RPMI7951 (cell line): ENCODE results near the gene PCSK4. TPM values are rescaled to one million over a fixed set of nuclear protein-coding genes. Genes with fewer than 3 reads are reported as not detected.

ENCODE experiments used
- DNase-seq: peaks from one replicate; pipeline ENCODE4 v3.0.0-alpha.2; 2012; ENCODE audit warnings: low read depth
- total RNA-seq: library from RNA; depleted of rRNA; stranded (reverse); fragments of >200 nt; shearing (Covaris generic); gene quantifications from 2 replicates; pipeline ENCODE4 v1.2.3, GENCODE V29; 2014

The PCSK4 gene
- total RNA-seq, 1 experiment from 2014 or later: 5.5 TPM

DNA sequence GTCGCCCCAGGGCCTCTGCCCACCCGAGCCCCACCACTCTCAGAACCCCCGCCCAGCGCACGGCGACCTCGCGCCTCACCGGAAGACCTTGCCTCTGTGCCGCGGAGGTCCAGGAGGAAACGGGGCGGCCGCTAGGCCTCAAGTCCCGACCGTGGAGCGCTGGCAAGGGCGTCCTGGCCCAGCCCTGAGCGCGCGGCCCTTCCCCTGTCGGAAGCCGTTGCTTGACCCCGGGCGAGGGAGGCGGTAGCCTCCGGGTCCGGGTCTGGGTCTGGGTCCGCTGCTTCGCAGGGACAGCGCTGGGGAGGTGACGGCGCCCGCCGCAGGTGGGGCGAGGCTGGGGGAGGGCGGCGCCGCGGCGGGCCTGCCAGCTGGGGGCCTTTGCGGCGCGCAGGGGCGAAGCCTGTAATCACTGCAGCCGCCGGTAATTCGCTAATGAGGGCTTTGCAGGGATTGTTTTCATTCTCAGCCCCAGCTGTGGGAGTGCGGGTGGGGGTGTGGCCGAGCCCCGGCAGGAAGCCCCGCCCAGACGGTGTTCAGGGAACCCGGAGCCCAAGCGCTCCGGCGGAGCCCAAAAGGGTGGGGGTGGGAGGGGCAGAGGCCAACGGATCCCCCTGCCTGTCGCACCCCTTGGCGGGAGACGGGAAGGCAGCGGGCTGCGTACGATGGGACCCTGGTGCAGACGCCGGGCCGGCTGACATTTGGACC is 19.7 kb downstream of the PCSK4 start:
- peak; percentile 60 for DNase-seq

DNA sequence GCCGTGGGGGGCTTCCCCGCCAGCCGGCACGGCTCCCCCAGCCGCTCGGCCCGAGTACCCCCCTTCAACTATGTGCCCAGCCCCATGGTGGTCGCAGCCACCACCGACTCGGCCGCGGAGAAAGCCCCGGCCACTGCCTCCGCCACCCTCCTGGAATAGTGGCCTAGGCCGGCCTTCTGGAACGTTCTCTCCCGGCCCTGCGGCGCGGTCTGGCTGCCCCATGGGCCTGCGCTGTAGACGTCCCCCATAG is 20.2 kb downstream of the PCSK4 start:
- DNase-seq: no peak

DNA sequence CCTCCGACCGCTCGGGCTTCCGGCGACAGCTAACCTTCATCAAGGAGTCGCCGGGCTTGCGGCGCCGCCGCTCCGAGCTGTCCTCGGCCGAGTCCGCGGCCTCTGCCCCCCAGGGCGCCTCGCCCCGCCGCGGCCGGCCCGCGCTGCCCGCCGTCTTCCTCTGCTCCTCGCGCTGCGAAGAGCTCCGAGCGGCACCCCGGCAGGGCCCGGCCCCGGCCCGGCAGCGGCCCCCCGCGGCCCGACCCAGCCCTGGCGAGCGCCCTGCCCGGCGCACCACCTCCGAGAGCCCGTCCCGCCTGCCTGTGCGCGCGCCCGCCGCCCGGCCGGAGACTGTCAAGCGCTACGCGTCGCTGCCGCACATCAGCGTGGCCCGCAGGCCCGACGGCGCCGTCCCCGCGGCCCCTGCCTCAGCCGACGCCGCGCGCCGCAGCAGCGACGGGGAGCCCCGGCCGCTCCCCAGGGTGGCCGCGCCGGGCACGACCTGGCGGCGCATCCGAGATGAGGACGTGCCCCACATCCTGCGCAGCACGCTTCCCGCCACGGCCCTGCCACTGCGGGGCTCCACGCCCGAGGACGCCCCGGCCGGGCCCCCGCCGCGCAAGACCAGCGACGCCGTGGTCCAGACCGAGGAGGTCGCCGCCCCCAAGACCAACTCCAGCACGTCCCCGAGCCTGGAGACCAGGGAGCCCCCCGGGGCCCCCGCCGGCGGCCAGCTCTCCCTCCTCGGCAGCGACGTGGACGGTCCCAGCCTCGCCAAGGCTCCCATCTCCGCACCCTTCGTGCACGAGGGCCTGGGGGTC is 20.7 kb downstream of the PCSK4 start:
- DNase-seq: no peak

DNA sequence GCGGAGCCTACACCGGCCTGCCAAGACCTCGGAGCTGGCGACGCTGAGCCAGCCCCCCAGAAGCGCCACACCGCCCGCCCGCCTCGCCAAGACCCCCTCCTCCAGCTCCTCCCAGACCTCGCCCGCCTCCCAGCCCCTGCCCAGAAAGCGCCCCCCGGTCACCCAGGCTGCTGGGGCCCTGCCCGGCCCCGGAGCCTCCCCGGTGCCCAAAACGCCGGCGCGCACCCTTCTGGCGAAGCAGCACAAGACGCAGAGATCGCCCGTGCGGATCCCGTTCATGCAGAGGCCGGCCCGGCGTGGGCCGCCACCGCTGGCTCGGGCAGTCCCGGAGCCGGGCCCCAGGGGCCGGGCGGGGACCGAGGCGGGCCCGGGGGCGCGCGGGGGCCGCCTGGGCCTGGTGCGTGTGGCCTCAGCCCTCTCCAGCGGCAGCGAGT is 21.3 kb downstream of the PCSK4 start:
- no peak for DNase-seq

DNA sequence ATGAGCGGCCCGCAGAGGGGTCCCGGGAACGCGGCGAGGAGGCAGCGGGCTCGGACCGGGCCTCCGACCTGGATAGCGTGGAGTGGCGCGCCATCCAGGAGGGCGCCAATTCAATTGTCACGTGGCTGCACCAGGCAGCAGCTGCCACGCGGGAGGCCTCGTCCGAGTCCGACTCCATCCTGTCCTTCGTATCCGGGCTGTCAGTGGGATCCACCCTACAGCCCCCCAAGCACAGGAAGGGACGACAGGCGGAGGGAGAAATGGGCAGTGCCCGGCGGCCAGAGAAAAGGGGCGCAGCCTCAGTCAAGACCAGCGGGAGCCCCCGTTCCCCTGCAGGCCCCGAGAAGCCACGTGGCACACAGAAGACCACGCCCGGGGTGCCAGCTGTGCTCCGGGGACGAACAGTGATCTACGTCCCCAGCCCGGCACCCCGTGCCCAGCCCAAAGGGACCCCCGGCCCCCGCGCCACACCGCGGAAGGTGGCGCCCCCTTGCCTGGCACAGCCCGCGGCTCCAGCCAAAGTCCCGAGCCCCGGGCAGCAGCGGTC is 21.8 kb downstream of the PCSK4 start:
- no peak for DNase-seq

DNA sequence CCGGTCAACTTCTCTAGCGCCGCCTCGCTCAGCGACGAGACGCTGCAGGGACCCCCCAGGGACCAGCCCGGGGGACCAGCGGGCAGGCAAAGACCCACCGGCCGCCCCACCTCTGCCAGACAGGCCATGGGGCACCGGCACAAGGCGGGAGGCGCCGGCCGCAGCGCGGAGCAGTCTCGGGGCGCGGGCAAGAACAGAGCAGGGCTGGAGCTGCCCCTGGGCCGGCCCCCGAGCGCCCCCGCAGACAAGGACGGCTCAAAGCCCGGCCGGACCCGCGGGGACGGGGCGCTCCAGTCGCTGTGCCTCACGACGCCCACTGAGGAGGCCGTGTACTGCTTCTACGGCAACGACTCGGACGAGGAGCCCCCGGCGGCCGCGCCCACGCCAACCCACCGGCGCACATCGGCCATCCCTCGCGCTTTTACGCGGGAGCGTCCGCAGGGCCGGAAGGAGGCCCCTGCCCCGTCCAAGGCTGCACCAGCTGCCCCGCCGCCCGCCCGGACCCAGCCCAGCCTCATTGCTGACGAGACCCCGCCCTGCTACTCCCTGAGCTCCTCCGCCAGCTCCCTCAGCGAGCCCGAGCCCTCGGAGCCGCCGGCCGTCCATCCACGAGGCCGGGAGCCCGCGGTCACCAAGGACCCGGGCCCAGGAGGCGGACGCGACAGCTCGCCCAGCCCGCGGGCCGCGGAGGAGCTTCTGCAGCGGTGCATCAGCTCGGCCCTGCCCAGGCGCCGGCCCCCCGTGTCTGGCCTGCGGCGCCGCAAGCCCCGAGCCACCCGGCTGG is 22.5 kb downstream of the PCSK4 start:
- no peak for DNase-seq

DNA sequence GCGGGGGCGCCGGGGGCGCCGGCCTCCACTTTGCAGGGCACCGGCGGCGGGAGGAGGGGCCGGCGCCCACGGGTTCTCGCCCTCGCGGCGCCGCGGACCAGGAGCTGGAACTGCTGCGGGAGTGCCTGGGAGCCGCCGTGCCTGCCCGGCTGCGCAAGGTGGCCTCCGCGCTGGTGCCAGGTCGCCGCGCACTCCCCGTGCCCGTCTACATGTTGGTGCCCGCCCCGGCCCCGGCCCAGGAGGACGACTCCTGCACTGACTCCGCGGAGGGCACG is 23.0 kb downstream of the PCSK4 start:
- DNase-seq: no peak

DNA sequence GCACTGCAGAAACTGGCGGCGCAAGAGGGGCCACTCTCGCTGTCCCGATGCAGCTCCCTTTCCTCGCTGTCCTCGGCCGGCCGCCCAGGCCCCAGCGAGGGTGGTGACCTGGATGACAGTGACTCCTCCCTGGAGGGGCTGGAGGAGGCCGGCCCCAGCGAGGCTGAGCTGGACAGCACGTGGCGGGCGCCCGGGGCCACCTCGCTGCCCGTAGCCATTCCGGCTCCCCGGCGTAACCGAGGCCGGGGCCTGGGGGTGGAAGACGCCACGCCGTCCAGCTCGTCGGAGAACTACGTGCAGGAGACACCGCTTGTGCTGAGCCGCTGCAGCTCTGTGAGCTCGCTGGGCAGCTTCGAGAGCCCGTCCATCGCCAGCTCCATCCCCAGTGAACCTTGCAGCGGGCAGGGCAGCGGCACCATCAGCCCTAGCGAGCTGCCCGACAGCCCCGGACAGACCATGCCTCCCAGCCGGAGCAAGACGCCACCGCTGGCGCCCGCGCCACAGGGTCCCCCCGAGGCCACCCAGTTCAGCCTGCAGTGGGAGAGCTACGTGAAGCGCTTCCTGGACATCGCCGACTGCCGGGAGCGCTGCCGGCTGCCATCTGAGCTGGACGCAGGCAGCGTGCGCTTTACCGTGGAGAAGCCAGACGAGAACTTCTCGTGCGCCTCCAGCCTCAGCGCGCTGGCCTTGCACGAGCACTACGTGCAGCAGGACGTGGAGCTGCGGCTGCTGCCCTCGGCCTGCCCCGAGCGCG is 23.5 kb downstream of the PCSK4 start:
- no peak for DNase-seq

DNA sequence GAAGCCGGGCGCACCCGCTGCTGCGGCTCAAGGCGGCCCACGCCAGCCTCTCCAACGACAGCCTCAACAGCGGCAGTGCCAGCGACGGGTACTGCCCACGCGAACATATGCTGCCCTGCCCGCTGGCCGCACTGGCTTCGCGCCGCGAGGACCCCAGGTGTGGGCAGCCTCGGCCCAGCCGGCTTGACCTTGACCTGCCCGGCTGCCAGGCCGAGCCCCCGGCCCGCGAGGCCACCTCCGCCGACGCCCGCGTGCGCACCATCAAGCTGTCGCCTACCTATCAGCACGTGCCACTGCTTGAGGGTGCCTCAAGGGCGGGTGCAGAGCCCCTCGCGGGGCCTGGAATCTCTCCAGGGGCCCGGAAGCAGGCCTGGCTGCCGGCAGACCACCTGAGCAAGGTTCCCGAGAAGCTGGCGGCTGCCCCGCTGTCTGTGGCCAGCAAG is 24.1 kb downstream of the PCSK4 start:
- no peak for DNase-seq

DNA sequence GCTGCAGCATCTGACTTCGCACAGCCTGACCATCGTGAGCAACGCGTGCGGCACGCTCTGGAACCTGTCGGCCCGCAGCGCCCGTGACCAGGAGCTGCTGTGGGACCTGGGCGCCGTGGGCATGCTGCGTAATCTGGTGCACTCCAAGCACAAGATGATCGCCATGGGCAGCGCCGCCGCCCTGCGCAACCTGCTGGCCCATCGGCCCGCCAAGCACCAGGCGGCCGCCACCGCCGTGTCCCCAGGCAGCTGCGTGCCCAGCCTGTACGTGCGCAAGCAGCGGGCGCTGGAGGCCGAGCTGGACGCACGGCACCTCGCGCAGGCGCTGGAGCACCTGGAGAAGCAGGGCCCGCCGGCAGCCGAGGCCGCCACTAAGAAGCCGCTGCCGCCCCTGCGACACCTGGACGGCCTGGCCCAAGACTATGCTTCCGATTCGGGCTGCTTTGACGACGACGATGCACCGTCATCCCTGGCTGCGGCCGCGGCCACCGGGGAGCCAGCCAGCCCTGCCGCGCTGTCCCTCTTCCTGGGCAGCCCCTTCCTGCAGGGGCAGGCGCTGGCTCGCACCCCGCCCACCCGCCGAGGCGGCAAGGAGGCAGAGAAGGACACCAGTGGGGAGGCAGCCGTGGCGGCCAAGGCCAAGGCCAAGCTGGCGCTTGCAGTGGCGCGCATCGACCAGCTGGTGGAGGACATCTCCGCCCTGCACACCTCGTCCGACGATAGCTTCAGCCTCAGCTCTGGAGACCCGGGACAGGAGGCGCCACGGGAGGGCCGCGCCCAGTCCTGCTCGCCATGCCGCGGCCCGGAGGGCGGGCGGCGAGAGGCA is 24.7 kb downstream of the PCSK4 start:
- no peak for DNase-seq

DNA sequence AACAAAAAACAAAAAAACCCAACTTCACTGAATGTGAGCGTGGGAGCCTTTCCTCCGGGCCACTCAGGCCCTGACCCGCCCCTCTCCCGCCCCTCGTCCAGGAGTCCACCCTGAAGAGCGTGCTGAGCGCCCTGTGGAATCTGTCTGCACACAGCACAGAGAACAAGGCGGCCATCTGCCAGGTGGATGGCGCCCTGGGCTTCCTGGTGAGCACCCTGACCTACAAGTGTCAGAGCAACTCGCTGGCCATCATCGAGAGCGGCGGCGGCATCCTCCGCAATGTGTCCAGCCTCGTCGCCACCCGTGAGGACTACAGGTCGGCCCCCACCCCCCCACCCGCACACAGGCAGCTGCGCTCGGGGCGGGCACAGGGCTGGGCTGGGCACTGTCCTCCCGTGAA is 28.3 kb downstream of the PCSK4 start:
- no peak for DNase-seq

DNA sequence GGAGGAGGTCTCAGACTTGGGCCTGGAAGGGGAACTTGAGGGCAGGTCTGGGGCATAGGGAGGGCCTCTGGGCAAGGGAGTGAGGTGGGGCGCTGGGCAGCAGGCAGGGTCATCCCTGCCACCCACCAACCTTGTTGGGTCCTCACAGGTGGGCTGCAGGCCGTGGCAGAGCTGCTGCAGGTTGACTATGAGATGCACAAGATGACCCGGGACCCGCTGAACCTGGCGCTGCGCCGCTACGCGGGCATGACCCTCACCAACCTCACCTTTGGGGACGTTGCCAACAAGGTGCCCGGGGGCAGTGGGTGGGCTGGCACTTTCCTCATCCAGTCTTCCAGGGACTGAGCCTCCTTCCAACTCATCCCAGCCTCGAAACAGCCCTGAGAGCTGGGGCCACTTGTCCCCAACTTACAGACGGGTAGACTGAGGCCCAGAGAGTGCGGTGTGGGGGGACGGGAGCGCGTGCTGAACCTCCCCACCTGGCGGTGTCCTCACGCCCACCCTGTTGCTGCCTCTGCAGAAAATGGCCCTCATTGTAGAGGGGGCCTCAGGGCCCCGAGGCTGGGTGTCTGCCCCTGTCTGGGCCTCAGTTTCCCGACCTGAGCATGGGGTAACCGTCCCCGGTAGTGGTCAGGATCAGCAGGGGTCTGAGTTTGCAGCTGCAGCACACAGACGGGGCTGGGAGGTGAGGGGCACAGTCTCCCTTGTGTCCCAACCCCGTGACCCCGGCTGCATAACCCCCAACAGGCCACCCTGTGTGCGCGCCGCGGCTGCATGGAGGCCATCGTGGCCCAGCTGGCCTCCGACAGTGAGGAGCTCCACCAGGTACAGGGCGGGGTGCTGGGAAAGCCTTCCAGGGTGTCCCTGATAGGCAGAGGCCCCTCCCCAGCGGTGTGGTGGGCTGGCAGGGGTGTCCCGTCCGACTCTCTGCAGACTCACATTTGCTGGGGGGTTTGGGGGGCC is 29.8 kb downstream of the PCSK4 start:
- DNase-seq: no peak

DNA sequence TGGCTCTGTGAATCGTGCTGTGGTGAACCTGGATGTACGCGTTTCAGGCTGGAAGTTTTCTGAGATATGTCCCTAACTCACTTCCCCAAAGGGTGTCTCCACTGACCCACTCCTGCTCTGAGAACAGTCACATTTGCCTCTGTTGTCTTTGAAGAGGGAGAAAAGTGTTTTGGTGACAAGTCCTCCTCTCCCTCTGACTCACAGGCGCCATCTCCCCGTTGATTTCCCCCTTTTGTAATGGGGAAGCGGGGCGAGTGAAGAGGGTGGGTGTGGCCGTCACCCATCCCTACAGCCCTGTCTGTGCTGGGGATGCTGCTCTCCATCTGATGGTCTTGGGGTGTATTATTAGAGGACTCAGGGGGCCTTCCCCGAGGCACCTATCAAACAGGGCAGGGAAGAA is 30.7 kb downstream of the PCSK4 start:
- DNase-seq: no peak

DNA sequence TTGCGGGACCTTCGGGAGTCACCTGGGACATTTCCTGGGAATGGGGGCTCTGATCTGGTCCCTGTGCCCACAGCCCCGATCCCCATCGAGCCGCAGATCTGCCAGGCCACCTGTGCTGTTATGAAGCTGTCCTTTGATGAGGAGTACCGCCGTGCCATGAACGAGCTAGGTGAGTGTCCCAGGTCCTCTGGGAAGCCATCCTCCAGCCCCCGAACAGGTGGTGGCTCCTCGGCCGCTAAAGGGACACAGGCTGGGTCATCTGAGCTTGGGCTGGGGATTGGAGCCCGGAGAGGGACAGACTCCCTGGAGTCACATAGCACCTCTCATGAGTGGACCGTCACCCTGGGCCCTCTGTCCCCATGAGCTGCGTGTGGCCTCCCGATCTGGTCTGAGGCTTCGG is 32.3 kb downstream of the PCSK4 start:
- no peak for DNase-seq

DNA sequence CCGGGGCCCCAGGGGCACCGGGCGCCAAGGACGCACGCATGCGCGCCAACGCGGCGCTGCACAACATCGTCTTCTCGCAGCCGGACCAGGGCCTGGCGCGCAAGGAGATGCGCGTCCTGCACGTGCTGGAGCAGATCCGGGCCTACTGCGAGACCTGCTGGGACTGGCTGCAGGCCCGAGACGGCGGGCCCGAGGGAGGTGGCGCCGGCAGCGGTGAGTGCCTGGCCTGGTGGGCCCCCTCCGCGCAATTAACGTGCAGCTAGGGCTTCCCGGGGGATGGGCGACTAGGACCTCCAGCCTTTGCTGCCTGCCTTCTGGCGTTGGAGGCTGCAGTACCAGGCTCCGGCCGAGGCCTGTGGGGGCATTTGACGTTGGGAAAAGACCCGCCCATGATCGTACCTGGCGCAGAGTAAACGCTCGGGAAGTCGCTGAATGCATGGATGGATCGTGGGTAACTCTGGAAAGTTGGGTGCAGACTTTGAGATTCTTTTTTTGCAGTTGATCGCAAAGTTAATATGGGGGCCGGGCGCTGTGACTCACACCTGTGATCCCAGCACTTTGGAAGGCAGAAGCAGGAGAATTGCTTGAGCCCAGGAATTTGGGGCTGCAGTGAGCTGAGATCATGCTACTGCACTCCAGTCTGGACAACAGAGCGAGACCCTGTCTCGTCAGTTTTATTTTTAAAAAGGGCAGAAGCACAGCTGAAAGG is 33.0 kb downstream of the PCSK4 start:
- DNase-seq: no peak

DNA sequence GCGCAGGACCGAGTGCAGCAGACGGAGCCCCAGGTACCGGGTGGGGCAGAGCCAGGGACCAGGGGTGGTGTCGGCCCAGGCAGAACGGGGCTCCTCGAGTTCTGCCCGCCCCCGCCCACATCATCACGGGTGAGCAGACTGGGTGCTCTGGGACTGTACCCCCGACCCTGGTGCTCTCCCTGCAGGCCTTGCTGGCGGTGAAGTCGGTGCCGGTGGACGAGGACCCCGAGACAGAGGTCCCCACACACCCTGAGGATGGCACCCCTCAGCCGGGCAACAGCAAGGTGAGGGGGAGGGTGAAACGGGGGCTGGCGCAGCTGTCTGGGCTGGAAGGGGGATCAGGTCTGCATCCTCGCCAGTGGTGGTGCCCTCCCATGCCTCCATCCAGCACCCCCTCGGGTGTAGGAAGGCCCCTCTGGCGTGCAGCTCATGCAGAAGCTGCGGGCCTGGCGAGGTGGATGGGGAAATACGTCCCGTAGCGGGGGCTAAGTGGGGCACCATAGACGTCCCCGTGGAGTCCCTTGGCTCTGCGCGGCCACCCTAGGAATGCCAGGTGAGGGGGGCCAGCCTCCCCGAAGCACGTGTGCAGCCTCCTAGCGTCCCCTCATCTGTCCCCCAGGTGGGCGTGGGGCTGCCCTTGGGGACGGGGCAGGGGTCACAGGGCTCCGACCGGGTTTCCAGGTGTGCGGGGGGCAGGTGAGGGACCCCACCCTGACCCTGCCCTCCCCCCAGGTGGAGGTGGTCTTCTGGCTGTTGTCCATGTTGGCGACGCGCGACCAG is 33.8 kb downstream of the PCSK4 start:
- DNase-seq: no peak

DNA sequence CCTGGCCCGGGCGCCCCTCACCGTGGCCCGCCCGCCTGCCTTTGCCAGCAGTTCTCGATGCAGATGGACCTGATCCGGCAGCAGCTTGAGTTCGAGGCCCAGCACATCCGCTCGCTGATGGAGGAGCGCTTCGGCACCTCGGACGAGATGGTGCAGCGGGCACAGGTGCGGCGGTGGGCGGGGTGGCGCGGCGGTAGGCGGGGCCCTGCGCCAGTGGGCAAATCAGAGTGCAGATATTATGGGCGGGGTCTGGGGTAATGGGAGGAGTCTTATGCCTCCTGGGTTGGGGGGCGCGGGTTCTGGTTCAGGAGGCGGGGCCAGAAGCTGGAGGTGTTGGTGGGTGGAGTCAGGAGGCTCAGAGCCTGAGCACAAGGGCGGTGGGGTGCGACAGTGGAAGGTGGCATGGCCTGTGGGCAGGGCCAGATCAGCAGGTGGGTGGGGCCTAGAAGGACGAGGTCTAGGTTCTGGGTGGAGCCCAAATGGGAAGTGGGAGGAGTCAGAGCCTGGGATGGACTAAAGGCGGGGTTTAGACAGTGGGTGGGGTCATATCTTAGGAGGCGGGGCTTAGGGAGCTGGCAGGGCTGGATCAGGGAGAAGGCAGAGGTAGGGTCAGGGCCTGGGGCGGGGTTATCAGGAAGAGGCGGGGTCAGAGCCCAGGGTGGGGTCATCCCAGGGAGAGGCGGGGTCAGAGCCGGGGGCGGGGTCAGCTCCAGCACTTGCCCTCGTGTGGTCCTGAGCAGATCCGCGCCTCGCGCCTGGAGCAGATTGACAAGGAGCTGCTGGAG is 34.6 kb downstream of the PCSK4 start:
- peak; percentile 57 for DNase-seq

DNA sequence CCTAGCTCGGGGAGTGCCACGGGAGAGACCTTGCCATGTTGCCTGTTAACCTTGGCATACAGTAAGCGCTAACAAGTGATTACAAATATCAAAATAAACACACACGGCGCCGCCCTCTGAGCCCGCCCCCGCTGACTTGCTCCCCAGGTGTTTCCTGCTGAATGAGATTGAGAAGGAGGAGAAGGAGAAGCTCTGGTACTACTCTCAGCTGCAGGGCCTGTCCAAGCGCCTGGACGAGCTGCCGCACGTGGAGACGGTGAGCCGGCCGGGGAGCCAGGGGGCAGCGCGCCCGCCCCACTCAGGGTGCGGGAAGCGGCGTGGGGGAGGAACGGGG is 35.2 kb downstream of the PCSK4 start:
- no peak for DNase-seq
